Coronary artery (tissue), 2 donors: ENCODE data around the gene RGL1.

ENCODE experiments used
- DNase-seq: peaks from one replicate; pipeline ENCODE4 v3.0.0-alpha.2; 2017; ENCODE audit warnings: low spot score
- H3K27ac ChIP-seq, 2 donors: fragments of 200-600 bp; sonication (generic); one replicate each; pipeline ENCODE4 v1.5.1; 2016 to 2019
- H3K4me3 ChIP-seq: fragments of 200-600 bp; sonication (generic); 2 replicates; pipeline ENCODE4 v1.5.1; 2016; ENCODE audit warnings: mild to moderate bottlenecking, moderate library complexity
- CTCF ChIP-seq: fragments of 200-600 bp; sonication (generic); IDR thresholded peaks from one replicate; pipeline ENCODE4 v1.5.1; 2019; ENCODE audit warnings: antibody characterized with exemption

Gene RGL1

GRCh38 chr1:183886083-183886828 lies 81.3 kb downstream of the RGL1 start:
- TF ChIP-seq CTCF: no peak
- Histone ChIP-seq H3K4me3 (no peak overlapping the region), H3K27ac (no peak overlapping the region)
- no peak for DNase-seq

- H3K27ac ChIP-seq: no peak overlapping the region
- no peak overlapping the region for H3K4me3 ChIP-seq
- no peak for DNase-seq
- no peak for TF ChIP-seq CTCF
Observed at GRCh38 chr1:183886853-183887252, 81.9 kb downstream of the RGL1 start.

GRCh38 chr1:183887826-183888819 lies 83.2 kb downstream of the RGL1 start:
- DNase-seq: no peak
- TF ChIP-seq CTCF: no peak
- H3K4me3 ChIP-seq: no peak overlapping the region
- H3K27ac ChIP-seq: peak overlapping the region in 1 of 2 donors; percentile 27

- no peak for TF ChIP-seq CTCF
- Histone ChIP-seq H3K4me3 (no peak overlapping the region), H3K27ac (peak overlapping the region in 1 of 2 donors; percentile 20)
- DNase-seq: no peak
Observed at GRCh38 chr1:183889095-183889494, 84.2 kb downstream of the RGL1 start.

GRCh38 chr1:183891158-183891856 lies 86.4 kb downstream of the RGL1 start:
- Histone ChIP-seq H3K27ac (no peak overlapping the region), H3K4me3 (no peak overlapping the region)
- DNase-seq: no peak
- TF ChIP-seq CTCF: no peak

GRCh38 chr1:183892351-183892793 lies 87.5 kb downstream of the RGL1 start:
- H3K4me3 ChIP-seq: no peak overlapping the region
- no peak for DNase-seq
- H3K27ac ChIP-seq: peak overlapping the region in 1 of 2 donors; percentile 20
- TF ChIP-seq CTCF: no peak
